Osteocyte (in vitro differentiated cells): ENCODE measurements around the gene EPB41L2. TPM values are rescaled to one million over a fixed set of nuclear protein-coding genes. Genes with fewer than 3 reads are reported as not detected.

Source experiments
- DNase-seq: peaks from one replicate; pipeline ENCODE4 v3.0.0; 2021; ENCODE audit warnings: mixed read lengths; ENCODE audit not compliant: unreplicated experiment; ENCODE audit errors: extremely low spot score
- H3K27ac Mint-ChIP-seq: one replicate; pipeline ENCODE4 v1.8.0; 2021; ENCODE audit warnings: mild to moderate bottlenecking, mixed read lengths; ENCODE audit not compliant: unreplicated experiment
- H3K27me3 Mint-ChIP-seq: one replicate; pipeline ENCODE4 v1.8.0; 2021; ENCODE audit warnings: mixed read lengths; ENCODE audit not compliant: unreplicated experiment
- H3K36me3 Mint-ChIP-seq: one replicate; pipeline ENCODE4 v1.8.0; 2021; ENCODE audit warnings: mixed read lengths; ENCODE audit not compliant: unreplicated experiment
- H3K4me1 Mint-ChIP-seq: one replicate; pipeline ENCODE4 v1.8.0; 2021; ENCODE audit warnings: mixed read lengths; ENCODE audit not compliant: unreplicated experiment
- H3K4me3 Mint-ChIP-seq: one replicate; pipeline ENCODE4 v1.8.0; 2021; ENCODE audit warnings: mild to moderate bottlenecking, moderate library complexity, mixed read lengths; ENCODE audit not compliant: unreplicated experiment
- H3K9me3 Mint-ChIP-seq: one replicate; pipeline ENCODE4 v1.8.0; 2021; ENCODE audit warnings: mixed read lengths; ENCODE audit not compliant: unreplicated experiment
- CTCF ChIP-seq: fragments of 200-600 bp; sonication (generic); IDR thresholded peaks from 2 replicates; pipeline ENCODE4 v1.5.0; 2021; ENCODE audit warnings: antibody characterized with exemption, mild to moderate bottlenecking, moderate library complexity
- total RNA-seq: library from RNA; stranded (reverse); gene quantifications from 2 replicates; pipeline ENCODE4 v1.2.1, GENCODE V29; 2021

Gene EPB41L2
- total RNA-seq, 1 donor from 2014 or later = 65.3 TPM

DNA sequence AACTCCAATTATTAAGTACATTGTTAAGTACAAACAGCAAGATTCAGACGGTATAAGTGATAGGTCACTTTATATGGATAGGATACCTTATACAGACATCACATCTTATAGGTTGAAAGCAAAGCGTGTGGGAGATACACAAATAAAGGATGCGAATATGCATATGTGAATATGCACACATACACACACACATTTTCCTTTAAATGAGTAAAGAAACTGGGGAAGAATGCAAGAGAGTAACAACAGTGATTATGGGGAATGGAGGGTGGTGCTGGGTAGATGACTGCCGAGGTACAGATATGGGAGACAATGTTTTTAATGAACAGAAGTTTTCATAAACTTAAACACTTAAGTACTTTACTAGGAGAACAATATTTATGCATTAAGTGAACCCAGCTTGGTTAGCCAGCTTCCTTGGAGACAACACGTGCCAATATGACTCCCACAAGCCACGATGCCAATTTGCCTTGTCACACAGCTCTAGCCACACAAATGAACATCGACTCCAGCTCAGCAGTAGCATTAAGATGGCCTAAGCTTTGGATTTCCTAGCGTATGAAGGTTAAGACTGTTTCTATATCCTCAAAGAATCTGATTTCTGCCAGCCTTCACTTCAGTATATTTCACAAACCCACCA, 96.6 kb downstream of the EPB41L2 start:
- H3K4me1 Mint-ChIP-seq = peaks cover 45% of the 10 kb centered on the region
- H3K9me3 Mint-ChIP-seq = peaks cover 4% of the 10 kb centered on the region
- no peaks in the 10 kb centered on the region for H3K36me3 Mint-ChIP-seq
- no peaks in the 10 kb centered on the region for H3K27me3 Mint-ChIP-seq
- H3K4me3 Mint-ChIP-seq = no peak overlapping the region
- DNase-seq = no peak
- no peak for TF ChIP-seq CTCF
- no peak overlapping the region for H3K27ac Mint-ChIP-seq

GRCh38 chr6:130965656-130966055, 97.4 kb downstream of the EPB41L2 start:
- Mint-ChIP-seq H3K27ac (no peak overlapping the region), H3K36me3 (no peaks in the 10 kb centered on the region), H3K27me3 (no peaks in the 10 kb centered on the region), H3K4me1 (peaks cover 37% of the 10 kb centered on the region), H3K9me3 (peaks cover 4% of the 10 kb centered on the region), H3K4me3 (no peak overlapping the region)
- DNase-seq = no peak
- TF ChIP-seq CTCF = no peak

DNA sequence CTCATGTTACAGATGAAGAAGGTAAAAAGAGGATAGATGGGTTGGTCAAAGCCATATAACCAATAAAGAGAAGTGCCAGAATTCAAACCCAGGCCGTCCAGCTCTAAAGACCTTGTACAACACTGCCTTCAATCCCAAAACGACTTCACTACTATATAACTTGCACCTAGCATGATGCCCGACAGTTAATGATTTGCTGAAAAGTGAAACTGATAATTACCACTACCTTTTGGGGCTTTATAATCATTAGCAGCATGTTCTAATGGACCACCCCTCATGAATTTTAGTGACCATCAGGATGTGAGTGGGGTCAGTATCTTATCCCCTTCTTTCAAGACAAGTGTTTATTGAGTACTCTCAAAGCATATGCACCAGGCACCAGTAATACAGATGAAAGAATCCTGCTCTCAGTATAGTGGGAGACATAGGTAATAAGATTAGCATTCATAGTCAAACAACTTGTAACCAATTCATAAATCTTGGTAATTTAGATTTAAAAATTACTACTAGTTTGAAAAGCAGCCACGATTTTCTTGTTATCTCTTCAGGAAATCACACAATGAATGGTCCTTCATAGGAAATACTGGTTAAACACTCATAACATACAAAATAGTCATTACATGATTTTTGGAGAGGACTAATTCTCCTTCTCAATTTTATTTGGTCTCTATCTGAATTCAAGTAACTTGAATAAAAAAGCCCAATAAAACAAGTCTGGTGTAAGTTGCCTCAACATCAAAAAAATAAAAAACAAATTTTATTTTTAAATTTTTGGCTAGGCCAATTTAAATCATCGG, 98.0 kb downstream of the EPB41L2 start:
- no peak for DNase-seq
- H3K4me3 Mint-ChIP-seq = no peak overlapping the region
- peaks cover 4% of the 10 kb centered on the region for H3K9me3 Mint-ChIP-seq
- no peaks in the 10 kb centered on the region for H3K27me3 Mint-ChIP-seq
- peaks cover 30% of the 10 kb centered on the region for H3K4me1 Mint-ChIP-seq
- H3K27ac Mint-ChIP-seq = no peak overlapping the region
- no peaks in the 10 kb centered on the region for H3K36me3 Mint-ChIP-seq
- TF ChIP-seq CTCF = no peak

DNA sequence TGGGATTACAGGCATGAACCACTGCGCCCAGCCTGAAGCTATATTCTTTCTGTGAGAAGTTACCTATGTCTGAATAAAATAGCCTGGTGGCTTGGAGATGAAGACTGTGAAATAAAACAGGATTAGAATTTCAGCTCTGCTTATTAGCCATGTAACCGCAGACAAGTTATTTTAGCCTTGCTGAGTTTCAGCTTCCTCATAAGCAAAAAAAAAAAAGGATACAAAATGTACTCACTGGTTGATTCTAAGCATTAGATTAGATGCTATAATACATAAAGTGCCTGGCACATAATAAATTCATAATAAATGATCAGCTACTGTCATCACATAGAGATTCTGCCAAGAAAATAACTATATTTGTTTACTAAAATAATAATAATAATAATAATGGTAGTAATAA, 98.8 kb downstream of the EPB41L2 start:
- Mint-ChIP-seq H3K4me1 (peaks cover 24% of the 10 kb centered on the region), H3K36me3 (no peaks in the 10 kb centered on the region), H3K4me3 (no peak overlapping the region), H3K27ac (no peak overlapping the region), H3K9me3 (peaks cover 4% of the 10 kb centered on the region), H3K27me3 (no peaks in the 10 kb centered on the region)
- no peak for TF ChIP-seq CTCF
- no peak for DNase-seq

- H3K36me3 Mint-ChIP-seq = no peaks in the 10 kb centered on the region
- no peak for TF ChIP-seq CTCF
- no peak overlapping the region for H3K4me3 Mint-ChIP-seq
- H3K27me3 Mint-ChIP-seq = no peaks in the 10 kb centered on the region
- DNase-seq = no peak
- peaks cover under 1% of the 10 kb centered on the region for H3K9me3 Mint-ChIP-seq
- no peak overlapping the region for H3K27ac Mint-ChIP-seq
- peaks cover 21% of the 10 kb centered on the region for H3K4me1 Mint-ChIP-seq
Observed at GRCh38 chr6:130962966-130963365, 100.1 kb downstream of the EPB41L2 start.
